Neural cell (in vitro differentiated cells): ENCODE results near the gene CXXC4. TPM values are rescaled to one million over a fixed set of nuclear protein-coding genes. Genes with fewer than 3 reads are reported as not detected.

ENCODE experiments used
- H2AFZ ChIP-seq: fragments of 200-600, 300-800 bp; sonication (generic), shearing (Covaris generic); 2 replicates; pipeline ENCODE4 v1.6.0; 2014; ENCODE audit warnings: low read depth, mild to moderate bottlenecking, antibody characterized with exemption, low read length, moderate library complexity
- H3F3A ChIP-seq: fragments of 200-600 bp; shearing (Covaris generic); 2 replicates; pipeline ENCODE4 v1.6.1; 2016; ENCODE audit warnings: mild to moderate bottlenecking, moderate library complexity, mixed read lengths, antibody characterized with exemption, low read length; ENCODE audit not compliant: insufficient read depth, poor library complexity, severe bottlenecking
- H3K27ac ChIP-seq: fragments of 200-600, 300-800 bp; sonication (generic), shearing (Covaris generic); 2 replicates; pipeline ENCODE4 v1.5.1; 2014; ENCODE audit warnings: mild to moderate bottlenecking, low read length, moderate library complexity
- H3K27me3 ChIP-seq: fragments of 300-800, 200-600 bp; sonication (generic), shearing (Covaris generic); 2 replicates; pipeline ENCODE4 v1.6.0; 2014; ENCODE audit warnings: mild to moderate bottlenecking, low read depth, low read length, moderate library complexity; ENCODE audit not compliant: insufficient read depth
- H3K36me3 ChIP-seq: fragments of 300-800, 200-600 bp; sonication (generic), shearing (Covaris generic); 2 replicates; pipeline ENCODE4 v1.5.1; 2014; ENCODE audit warnings: mild to moderate bottlenecking, antibody characterized with exemption, low read length, moderate library complexity; ENCODE audit not compliant: insufficient read depth
- H3K4me2 ChIP-seq: fragments of 300-800, 200-600 bp; sonication (generic), shearing (Covaris generic); 2 replicates; pipeline ENCODE4 v1.6.0; 2014; ENCODE audit warnings: mild to moderate bottlenecking, low read length
- H3K4me3 ChIP-seq: fragments of 300-800, 200-600 bp; sonication (generic), shearing (Covaris generic); 2 replicates; pipeline ENCODE4 v1.5.1; 2014; ENCODE audit warnings: mild to moderate bottlenecking, low read length, moderate library complexity
- H3K79me2 ChIP-seq: fragments of 200-600 bp; shearing (Covaris generic); replicated peaks from 2 replicates; pipeline ENCODE4 v1.6.0; 2014; ENCODE audit warnings: mild to moderate bottlenecking, low read length, moderate library complexity; ENCODE audit not compliant: insufficient read depth
- H3K9ac ChIP-seq: fragments of 300-800, 200-600 bp; sonication (generic), shearing (Covaris generic); 2 replicates; pipeline ENCODE4 v1.6.1; 2016; ENCODE audit warnings: mild to moderate bottlenecking, low read length, mixed read lengths
- H3K9me2 ChIP-seq: fragments of 200-600 bp; shearing (Covaris generic); 2 replicates; pipeline ENCODE4 v1.6.1; 2016; ENCODE audit warnings: mild to moderate bottlenecking, low read length, mixed read lengths; ENCODE audit not compliant: insufficient read depth
- H3K9me3 ChIP-seq: fragments of 200-600, 300-800 bp; sonication (generic), shearing (Covaris generic); 2 replicates; pipeline ENCODE4 v1.6.1; 2016; ENCODE audit warnings: mild to moderate bottlenecking, mixed run types, low read length, moderate library complexity, mixed read lengths
- H4K20me1 ChIP-seq: fragments of 200-600 bp; shearing (Covaris generic); 2 replicates; pipeline ENCODE4 v1.6.1; 2016; ENCODE audit warnings: mild to moderate bottlenecking, mixed run types; ENCODE audit not compliant: insufficient read depth
- EP300 ChIP-seq: fragments of 450-650 bp; conservative IDR thresholded peaks from 2 replicates; pipeline ENCODE4 v1.6.1; 2014; ENCODE audit warnings: antibody characterized with exemption, mild to moderate bottlenecking, moderate library complexity; ENCODE audit not compliant: poor library complexity, severe bottlenecking
- EZH2 ChIP-seq: fragments of 200-600, 300-800 bp; shearing (Covaris generic), sonication (generic); IDR thresholded peaks from 2 replicates; pipeline ENCODE4 v1.6.1; 2014; ENCODE audit warnings: antibody characterized with exemption, low read length, borderline replicate concordance, mild to moderate bottlenecking; ENCODE audit not compliant: insufficient read depth, poor library complexity, severe bottlenecking
- MXI1 ChIP-seq: fragments of 450-650 bp; conservative IDR thresholded peaks from 2 replicates; pipeline ENCODE4 v1.6.1; 2014; ENCODE audit warnings: antibody characterized with exemption, mild to moderate bottlenecking; ENCODE audit not compliant: poor library complexity, severe bottlenecking
- POLR2AphosphoS5 ChIP-seq: IDR thresholded peaks from 2 replicates; pipeline ENCODE4 v1.6.1; 2012
- RAD21 ChIP-seq: fragments of 450-650 bp; conservative IDR thresholded peaks from 2 replicates; pipeline ENCODE4 v1.6.1; 2014; ENCODE audit warnings: antibody characterized with exemption, mild to moderate bottlenecking, moderate library complexity
- SMC3 ChIP-seq: fragments of 450-650 bp; conservative IDR thresholded peaks from 2 replicates; pipeline ENCODE4 v1.6.1; 2014; ENCODE audit warnings: antibody characterized with exemption, mild to moderate bottlenecking, moderate library complexity; ENCODE audit not compliant: poor library complexity
- TAF1 ChIP-seq: IDR thresholded peaks from 2 replicates; pipeline ENCODE4 v1.6.1; 2012; ENCODE audit warnings: low read depth
- polyA plus RNA-seq: library from polyadenylated mRNA; depleted of rRNA; stranded (reverse); fragments of >200 nt; gene quantifications from 2 replicates; pipeline ENCODE4 v1.2.3, GENCODE V29; 2014
- TF ChIP-seq, protein P1 (sequence below): fragments of 450-650 bp; IDR thresholded peaks from 2 replicates; pipeline ENCODE4 v1.5.1; 2014; ENCODE audit warnings: antibody characterized with exemption, mild to moderate bottlenecking, moderate library complexity; ENCODE audit not compliant: poor library complexity, severe bottlenecking
- TF ChIP-seq, protein P2 (sequence below): IDR thresholded peaks from 2 replicates; pipeline ENCODE4 v1.6.1; 2012; ENCODE audit warnings: borderline replicate concordance

The CXXC4 gene
- polyA plus RNA-seq, 1 donor from 2014 or later, result 127 TPM

DNA sequence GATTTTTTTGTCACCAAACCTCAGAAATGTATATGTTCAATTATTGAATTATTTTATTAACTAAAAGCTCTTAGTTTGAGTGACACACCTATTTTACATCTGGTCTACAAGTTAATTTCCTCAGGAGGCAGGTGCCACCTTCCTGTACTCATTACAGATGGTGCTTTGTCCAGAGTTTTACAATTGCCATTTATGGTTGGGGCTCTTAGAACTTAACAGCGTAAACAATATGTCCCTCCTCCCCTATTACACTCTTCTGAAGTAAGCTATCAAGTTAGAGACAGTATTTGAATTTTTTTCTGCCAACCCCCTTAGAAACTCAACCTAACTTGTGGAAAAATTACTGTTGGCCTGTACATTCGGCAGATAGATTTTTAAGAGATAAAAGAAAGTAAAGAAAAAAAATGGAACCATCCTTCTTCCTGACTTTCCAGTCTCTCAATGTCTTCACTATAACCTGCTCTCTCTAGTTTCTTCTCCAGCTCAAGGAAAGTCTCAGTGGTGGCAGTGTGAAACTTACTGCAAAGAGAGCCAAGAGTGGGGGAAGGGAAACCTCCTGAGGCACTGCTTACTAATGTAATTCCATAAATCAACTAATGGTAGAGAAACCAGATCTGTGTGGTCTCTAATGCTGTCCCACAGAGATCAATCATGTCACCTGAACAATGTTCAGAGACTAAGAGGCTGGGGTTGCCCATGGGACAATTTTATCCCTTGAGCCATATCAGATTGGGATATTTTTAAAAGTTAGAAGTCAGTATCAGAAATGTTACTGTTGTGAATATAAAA, 7.8 kb downstream of the CXXC4 start:
- Histone ChIP-seq H3K27me3 (no peaks in the 10 kb centered on the region), H3K27ac (peak overlapping the region; percentile 10), H4K20me1 (peaks cover 4% of the 10 kb centered on the region), H3F3A (peaks cover 14% of the 10 kb centered on the region), H3K4me2 (peak overlapping the region; percentile 99), H3K36me3 (no peaks in the 10 kb centered on the region), H3K9me2 (no peaks in the 10 kb centered on the region), H2AFZ (no peak overlapping the region), H3K9me3 (no peaks in the 10 kb centered on the region), H3K9ac (no peak overlapping the region), H3K79me2 (peaks cover 91% of the 10 kb centered on the region), H3K4me3 (peak overlapping the region; percentile 79)
- TF ChIP-seq RAD21 (peak; percentile 35), TAF1 (no peak)

DNA sequence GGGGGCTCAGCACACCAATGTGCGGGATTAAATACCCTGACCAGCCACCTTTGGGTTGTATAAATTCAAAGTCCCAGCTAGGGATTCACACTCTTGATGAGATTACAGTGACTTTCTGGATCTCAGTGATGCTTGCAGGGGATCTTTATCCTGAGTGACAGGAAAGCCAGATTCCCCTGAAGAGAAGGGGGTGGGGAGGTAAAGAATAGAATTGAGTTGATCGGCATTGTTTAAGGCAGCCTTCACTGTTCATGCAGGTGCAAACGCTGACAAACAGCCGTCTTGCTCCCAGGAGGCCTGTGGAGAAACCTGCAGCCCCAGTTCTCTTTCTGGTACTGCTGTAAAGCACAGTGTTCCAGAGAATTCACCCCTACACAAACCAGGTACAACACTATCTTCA, 19.0 kb downstream of the CXXC4 start:
- no peaks in the 10 kb centered on the region for H3K27me3 ChIP-seq
- TF ChIP-seq EP300 (peak; percentile 81), MXI1 (no peak), SMC3 (peak; percentile 35), EZH2 (no peak), TAF1 (no peak), RAD21 (peak; percentile 49), POLR2AphosphoS5 (peak; percentile 72)
- TF ChIP-seq, protein P1, sequence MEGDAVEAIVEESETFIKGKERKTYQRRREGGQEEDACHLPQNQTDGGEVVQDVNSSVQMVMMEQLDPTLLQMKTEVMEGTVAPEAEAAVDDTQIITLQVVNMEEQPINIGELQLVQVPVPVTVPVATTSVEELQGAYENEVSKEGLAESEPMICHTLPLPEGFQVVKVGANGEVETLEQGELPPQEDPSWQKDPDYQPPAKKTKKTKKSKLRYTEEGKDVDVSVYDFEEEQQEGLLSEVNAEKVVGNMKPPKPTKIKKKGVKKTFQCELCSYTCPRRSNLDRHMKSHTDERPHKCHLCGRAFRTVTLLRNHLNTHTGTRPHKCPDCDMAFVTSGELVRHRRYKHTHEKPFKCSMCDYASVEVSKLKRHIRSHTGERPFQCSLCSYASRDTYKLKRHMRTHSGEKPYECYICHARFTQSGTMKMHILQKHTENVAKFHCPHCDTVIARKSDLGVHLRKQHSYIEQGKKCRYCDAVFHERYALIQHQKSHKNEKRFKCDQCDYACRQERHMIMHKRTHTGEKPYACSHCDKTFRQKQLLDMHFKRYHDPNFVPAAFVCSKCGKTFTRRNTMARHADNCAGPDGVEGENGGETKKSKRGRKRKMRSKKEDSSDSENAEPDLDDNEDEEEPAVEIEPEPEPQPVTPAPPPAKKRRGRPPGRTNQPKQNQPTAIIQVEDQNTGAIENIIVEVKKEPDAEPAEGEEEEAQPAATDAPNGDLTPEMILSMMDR, result no peak
- TF ChIP-seq, protein P2, sequence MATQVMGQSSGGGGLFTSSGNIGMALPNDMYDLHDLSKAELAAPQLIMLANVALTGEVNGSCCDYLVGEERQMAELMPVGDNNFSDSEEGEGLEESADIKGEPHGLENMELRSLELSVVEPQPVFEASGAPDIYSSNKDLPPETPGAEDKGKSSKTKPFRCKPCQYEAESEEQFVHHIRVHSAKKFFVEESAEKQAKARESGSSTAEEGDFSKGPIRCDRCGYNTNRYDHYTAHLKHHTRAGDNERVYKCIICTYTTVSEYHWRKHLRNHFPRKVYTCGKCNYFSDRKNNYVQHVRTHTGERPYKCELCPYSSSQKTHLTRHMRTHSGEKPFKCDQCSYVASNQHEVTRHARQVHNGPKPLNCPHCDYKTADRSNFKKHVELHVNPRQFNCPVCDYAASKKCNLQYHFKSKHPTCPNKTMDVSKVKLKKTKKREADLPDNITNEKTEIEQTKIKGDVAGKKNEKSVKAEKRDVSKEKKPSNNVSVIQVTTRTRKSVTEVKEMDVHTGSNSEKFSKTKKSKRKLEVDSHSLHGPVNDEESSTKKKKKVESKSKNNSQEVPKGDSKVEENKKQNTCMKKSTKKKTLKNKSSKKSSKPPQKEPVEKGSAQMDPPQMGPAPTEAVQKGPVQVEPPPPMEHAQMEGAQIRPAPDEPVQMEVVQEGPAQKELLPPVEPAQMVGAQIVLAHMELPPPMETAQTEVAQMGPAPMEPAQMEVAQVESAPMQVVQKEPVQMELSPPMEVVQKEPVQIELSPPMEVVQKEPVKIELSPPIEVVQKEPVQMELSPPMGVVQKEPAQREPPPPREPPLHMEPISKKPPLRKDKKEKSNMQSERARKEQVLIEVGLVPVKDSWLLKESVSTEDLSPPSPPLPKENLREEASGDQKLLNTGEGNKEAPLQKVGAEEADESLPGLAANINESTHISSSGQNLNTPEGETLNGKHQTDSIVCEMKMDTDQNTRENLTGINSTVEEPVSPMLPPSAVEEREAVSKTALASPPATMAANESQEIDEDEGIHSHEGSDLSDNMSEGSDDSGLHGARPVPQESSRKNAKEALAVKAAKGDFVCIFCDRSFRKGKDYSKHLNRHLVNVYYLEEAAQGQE, result peak; percentile 48
- H3K9ac ChIP-seq, result peak overlapping the region; percentile 40
- peaks cover 94% of the 10 kb centered on the region for H3K79me2 ChIP-seq
- peak overlapping the region; percentile 50 for H3K4me3 ChIP-seq
- peak overlapping the region; percentile 75 for H3K27ac ChIP-seq
- H3K9me2 ChIP-seq, result no peaks in the 10 kb centered on the region
- H3K4me2 ChIP-seq, result peak overlapping the region; percentile 85
- H3K36me3 ChIP-seq, result no peaks in the 10 kb centered on the region
- peaks cover 5% of the 10 kb centered on the region for H3F3A ChIP-seq
- H4K20me1 ChIP-seq, result no peaks in the 10 kb centered on the region
- no peaks in the 10 kb centered on the region for H3K9me3 ChIP-seq
- H2AFZ ChIP-seq, result no peak overlapping the region
